ENCODE measurements around the gene MGAT5B. TPM values are rescaled to one million over a fixed set of nuclear protein-coding genes. Genes with fewer than 3 reads are reported as not detected.
"Not testable (repeated sequence)": the region's sequence is repeated elsewhere in the genome, so short reads cannot be mapped to it uniquely, and the experiment has no call there.

MGAT5B gene
- total RNA-seq, 4 donors from 2014 or later = 0.59 to 3.3 (median 1.5) TPM; not detected in 1

- Histone ChIP-seq H3K9me3 (no peaks in the 10 kb centered on the region), H3K36me3 (no peaks in the 10 kb centered on the region), H3K27ac (no peak overlapping the region), H3K4me1 (no peaks in the 10 kb centered on the region), H3K27me3 (no peaks in the 10 kb centered on the region), H3K4me3 (no peak overlapping the region)
- no peak for DNase-seq
- intact Hi-C loops (cut with DNase I; ENCODE audit: low total_unique reads) = no loop called here
- TF ChIP-seq CTCF (IDR thresholded peaks at IDR 0.05) (no peak), POLR2A (IDR thresholded peaks at IDR 0.05) (no peak)
These were observed 34.5 kb upstream of the MGAT5B start for GRCh38 chr17:76833747-76834146.

GRCh38 chr17:76834870-76835269 lies 33.3 kb upstream of the MGAT5B start:
- Histone ChIP-seq H3K9me3 (no peaks in the 10 kb centered on the region), H3K4me3 (no peak overlapping the region), H3K36me3 (no peaks in the 10 kb centered on the region), H3K27ac (no peak overlapping the region), H3K27me3 (no peaks in the 10 kb centered on the region), H3K4me1 (no peaks in the 10 kb centered on the region)
- TF ChIP-seq CTCF (IDR thresholded peaks at IDR 0.05) (no peak), POLR2A (IDR thresholded peaks at IDR 0.05) (no peak)
- no peak for DNase-seq
- intact Hi-C loops (cut with DNase I; ENCODE audit: low total_unique reads) = no loop called here

- no peak overlapping the region for H3K27ac ChIP-seq
These were observed 27.8 kb upstream of the MGAT5B start for GRCh38 chr17:76840443-76840767.

GRCh38 chr17:76840884-76841775 lies 27.1 kb upstream of the MGAT5B start:
- H3K4me3 ChIP-seq = no peak overlapping the region
- intact Hi-C loops (cut with DNase I; ENCODE audit: low total_unique reads) = no loop called here
- no peak overlapping the region for H3K27ac ChIP-seq
- peaks cover 0 to 5% of the 10 kb centered on the region in 2 donors for H3K27me3 ChIP-seq
- no peaks in the 10 kb centered on the region for H3K9me3 ChIP-seq
- no peak for TF ChIP-seq POLR2A (IDR thresholded peaks at IDR 0.05)
- no peak for TF ChIP-seq CTCF (IDR thresholded peaks at IDR 0.05)
- no peaks in the 10 kb centered on the region for H3K36me3 ChIP-seq
- H3K4me1 ChIP-seq = no peaks in the 10 kb centered on the region
- DNase-seq = no peak

More at GRCh38 chr17:76840443-76840767, 27.8 kb upstream of the MGAT5B start:
- no peak for DNase-seq
- no peaks in the 10 kb centered on the region for H3K36me3 ChIP-seq
- no peaks in the 10 kb centered on the region for H3K4me1 ChIP-seq
- no peak overlapping the region for H3K4me3 ChIP-seq
- peaks cover 0 to 5% of the 10 kb centered on the region in 2 donors for H3K27me3 ChIP-seq
- TF ChIP-seq POLR2A (IDR thresholded peaks at IDR 0.05) (no peak), CTCF (IDR thresholded peaks at IDR 0.05) (no peak)
- intact Hi-C loops (cut with DNase I; ENCODE audit: low total_unique reads) = no loop called here
- H3K9me3 ChIP-seq = no peaks in the 10 kb centered on the region

- Histone ChIP-seq H3K4me3 (no peak overlapping the region), H3K27me3 (peaks cover 0 to 5% of the 10 kb centered on the region in 2 donors), H3K27ac (no peak overlapping the region), H3K36me3 (no peaks in the 10 kb centered on the region), H3K9me3 (no peaks in the 10 kb centered on the region), H3K4me1 (no peaks in the 10 kb centered on the region)
- intact Hi-C loops (cut with DNase I; ENCODE audit: low total_unique reads) = no loop called here
- no peak for DNase-seq
- TF ChIP-seq POLR2A (IDR thresholded peaks at IDR 0.05) (no peak), CTCF (IDR thresholded peaks at IDR 0.05) (no peak)
These were observed 26.3 kb upstream of the MGAT5B start for GRCh38 chr17:76841776-76842405.

GRCh38 chr17:76843068-76843467 lies 25.1 kb upstream of the MGAT5B start:
- H3K27ac ChIP-seq; H3K36me3 ChIP-seq; H3K9me3 ChIP-seq; H3K27me3 ChIP-seq; H3K4me1 ChIP-seq; intact Hi-C loops (cut with DNase I; ENCODE audit: low total_unique reads); DNase-seq; H3K4me3 ChIP-seq: not testable (repeated sequence)
